NCI-H1105 (cell line): ENCODE data around the gene PUM2.

ENCODE experiments used
- DNase-seq: peaks from one replicate; lab custom pipeline; 2025; lab: John Stamatoyannopoulos, UW

Gene PUM2

DNA sequence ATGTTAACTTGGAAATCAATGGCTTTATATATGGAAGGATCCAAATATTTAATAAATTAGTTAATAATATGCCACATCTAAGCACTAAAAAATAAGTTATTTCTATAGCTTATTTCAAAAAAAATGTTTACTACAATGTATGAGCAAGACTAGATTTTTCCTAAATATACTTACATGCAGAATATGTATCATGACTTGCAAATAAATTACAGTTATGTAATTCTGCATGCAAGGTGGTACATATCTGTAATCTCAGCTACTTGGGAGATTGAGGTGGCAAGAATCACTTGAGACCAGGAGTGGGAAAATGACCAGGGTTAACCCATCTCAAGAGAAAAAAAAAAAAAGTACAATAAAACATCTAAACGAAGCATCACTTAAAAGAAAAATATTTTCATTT is 11.6 kb downstream of the PUM2 start:
- DNase-seq: no peak

DNA sequence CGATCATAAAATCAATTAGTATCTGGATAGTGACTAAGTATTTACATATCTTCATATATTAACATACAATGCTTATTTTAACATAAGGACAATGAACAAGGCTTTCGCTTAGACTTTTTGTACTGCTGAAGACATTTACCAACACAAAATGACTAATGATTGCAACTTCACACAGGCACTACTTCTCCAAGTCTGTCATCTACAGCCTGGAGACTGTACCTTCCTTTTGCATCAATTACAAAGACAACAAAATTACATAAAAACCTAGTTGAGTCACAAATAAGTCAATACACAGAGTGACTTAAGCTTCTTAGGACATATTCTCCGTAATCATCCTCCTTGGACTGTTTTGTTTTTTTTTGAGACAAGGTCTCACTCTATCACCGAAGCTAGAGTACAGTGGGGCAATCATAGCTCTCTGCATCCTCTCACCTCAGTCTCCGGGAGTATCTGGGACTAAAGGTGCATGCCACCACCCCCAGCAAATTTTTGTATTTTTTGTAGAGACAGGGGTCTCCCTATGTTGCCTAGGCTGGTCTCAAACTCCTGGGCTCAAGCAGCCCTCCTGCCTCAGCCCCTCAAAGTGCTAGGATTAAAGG is 15.9 kb downstream of the PUM2 start:
- DNase-seq: no peak

DNA sequence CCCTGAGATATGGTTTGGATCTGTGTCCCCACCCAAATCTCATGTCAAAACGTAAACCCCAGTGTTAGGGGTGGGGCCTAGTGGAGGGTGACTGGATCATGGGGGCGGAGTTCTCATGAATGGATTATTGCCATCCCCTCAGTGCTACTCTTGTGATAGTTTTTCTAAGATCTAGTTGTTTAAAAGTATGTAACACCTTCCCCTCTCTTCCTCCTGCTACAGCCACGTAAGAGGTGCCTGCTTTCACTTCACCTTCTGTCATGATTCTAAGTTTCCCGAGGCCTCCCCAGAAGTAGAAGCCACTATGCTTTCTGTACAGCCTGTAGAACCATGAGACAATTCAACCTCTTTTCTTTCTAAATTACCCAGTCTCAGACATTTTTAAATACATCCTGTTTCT is 16.9 kb downstream of the PUM2 start:
- no peak for DNase-seq

DNA sequence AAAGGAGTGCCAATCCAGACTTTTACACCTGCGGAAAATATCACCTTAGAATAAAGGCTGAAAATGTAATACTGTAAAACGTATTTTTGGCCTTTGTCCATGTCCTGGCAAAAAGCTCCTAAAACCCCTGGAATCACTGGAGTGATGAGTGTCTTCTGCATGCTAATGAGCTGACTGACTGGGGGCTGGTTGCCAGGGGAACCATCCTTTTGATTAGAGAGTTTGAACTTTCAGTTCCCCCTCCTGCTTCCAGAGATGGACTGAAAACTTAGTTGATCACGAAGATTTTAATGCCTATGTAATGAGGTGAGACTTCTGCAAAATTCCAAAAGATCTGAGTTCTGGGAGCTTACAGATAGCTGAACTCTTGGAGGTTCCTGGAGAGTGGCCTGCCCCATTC is 20.5 kb downstream of the PUM2 start:
- no peak for DNase-seq

DNA sequence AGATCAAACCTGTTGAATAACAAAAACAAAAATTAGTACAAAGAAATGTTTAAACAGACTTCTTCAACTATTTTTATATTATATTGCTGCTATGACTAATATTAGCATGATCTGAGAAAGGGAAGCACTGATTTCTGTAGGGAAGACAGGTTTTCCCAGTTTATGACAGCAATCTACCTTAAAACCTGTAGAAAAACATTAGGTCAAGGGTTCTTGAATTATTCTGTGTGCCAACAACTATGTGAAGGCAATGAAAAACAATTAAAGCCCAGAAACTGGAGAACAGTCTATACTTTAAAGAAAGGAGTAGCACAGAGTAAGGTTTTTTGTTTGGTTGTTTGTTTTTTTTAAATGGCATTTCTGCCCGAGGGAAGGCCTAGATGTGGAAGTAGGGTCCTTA is 23.3 kb downstream of the PUM2 start:
- no peak for DNase-seq

DNA sequence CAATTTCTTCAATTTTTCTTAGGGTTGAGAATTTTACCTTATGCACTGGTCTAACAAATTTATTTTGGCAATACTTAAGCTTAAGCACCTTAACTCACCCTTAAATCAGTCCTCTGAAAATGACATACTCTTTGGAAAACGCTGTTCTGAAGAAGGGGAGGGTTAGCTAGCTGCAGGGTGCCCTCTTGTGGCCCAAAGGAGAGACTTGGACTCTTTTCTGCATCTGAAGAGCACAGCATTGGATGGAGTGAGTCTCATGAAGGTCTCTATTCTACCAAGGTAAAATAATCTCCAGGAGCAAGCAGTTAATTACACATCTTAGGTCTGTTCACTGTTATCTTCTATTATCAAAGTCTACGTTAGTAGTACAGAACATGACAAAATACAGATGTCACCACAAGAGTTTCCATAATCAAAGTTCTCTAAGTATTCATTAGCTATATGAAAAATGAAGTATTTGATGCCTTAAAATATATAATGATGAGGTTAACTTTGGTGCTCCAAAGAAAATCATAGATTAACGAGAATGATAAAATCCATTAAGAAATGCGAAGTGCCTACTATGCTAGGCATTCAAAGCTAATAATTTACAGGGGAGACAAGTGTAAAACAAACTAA is 24.4 kb downstream of the PUM2 start:
- DNase-seq: peak; percentile 29

DNA sequence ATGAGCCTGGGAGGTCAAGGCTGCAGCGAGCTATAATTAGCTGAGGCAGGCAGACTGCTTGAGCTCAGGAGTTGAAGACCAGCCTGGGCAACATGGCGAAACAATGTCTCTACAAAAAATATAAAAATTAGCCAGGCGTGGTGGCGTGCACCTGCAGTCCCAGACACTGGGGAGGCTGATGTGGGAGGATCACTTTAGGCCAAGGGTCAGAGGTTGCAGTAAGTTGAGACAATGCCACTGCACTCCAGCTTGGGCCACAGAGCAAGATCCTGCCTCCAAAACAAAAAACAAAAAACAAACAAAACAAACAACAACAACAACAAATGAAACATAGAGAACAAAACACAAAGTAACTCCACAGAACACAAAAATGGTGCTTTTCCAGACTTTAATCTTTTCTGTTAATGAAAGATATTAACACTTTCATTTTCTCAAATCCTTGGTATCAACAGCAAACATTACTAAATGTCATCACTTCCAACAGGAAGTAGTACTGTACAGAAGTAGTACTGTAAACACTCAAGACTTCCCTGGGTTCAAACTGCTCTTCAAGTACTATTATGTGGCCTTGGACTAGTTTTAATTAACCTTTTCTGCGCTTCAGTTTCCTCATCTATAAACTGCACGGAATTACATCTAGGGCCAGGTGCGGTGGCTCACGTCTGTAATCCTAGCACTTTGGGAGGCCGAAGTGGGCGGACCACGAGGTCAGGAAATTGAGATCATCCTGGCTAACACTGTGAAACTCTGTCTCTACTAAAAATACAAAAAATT is 27.9 kb downstream of the PUM2 start:
- DNase-seq: no peak

DNA sequence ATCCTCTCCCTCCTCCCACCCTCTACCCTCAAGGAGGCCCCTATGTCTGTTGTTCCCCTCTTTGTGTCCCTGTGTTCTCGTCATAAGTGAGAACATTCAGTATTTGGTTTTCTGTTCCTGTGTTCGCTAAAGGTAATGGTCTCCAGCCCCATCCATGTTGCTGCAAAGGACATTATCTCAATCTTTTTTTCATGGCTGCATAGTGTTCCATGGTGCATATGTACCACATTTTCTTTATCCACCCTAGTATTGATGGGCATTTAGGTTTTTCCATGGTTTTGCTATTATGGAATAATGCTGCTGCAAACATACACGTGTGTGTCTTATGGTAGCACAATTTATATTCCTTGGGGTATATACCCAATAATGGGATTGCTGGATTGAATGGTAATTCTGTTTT is 33.0 kb downstream of the PUM2 start:
- DNase-seq: no peak

DNA sequence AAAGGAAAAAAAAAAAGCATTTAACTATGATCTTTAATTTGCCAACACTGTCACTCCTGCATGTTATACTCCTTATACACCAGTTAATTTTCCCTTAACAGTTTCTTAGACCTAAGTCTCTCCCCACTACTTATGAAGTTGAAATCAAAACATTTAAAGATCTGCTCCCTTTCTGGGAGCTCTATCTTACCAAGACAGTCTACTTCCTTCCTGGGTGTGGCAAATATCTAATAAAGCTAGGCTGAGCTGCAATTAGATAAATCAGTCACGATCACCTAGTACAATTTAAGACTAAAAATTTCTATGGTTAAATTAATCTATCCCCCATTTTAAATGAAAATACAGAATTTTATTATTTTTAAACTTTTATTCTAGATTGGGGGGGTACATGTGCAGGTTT is 33.4 kb downstream of the PUM2 start:
- DNase-seq: no peak

DNA sequence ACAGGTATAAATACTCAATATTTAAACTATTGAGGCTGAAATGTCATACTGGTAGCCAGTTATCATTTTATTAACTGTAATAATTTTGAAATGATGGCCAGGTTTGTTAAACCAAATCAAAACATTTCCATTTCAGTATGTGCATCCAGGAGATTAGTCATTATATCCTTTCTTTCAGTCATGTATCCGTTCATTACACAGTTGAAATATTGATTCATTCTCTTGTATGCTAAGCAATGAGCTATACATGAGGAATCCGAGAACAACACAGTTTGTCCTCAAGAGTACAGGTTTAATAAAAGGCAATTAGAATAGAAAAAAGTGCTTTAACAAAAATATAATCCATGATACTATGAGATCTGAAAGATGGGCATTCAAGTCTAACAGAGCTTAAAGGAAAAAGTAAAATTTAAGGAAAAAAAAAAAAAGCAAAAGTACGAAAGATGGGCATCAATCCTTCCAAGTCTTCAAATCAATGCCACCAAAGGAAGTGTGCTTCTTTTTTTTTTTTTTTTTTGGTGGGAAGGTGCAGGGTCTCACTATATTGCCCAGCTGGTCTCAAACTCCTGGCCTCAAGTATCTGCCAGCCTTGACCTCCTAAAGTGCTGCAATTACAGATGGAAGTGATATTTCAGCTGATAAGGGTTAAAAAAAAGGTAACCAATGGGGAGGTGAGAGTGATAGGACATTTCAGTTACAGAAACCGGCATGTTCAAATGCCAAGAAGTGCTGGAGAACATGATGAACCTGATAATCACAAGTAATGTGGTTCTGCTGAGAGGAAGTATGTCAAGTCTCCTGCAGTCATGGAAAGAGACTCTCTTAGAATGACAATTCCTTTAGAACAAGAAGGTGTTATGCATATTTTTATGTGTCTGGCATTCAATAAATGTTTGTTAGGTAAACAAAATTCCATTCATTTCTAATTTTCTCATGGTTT is 35.8 kb downstream of the PUM2 start:
- no peak for DNase-seq

DNA sequence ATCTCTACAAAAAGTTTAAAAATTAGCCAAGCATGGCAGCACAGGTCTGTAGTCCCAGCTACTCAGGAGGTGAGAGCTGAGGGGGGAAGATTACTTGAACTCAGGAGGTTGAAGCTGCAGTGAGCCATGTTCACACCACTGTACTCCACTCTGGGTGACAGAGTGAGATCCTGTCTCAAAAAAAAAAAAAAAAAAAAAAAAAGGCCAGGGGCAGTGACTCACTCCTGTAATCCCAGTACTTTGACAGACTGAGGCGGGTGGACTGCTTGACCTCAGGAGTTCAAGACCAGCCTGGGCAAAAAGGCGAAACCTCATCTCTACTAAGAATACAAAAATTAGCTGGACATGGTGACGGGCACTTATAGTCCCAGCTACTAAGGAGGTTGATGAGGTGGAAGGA is 37.0 kb downstream of the PUM2 start:
- DNase-seq: no peak

DNA sequence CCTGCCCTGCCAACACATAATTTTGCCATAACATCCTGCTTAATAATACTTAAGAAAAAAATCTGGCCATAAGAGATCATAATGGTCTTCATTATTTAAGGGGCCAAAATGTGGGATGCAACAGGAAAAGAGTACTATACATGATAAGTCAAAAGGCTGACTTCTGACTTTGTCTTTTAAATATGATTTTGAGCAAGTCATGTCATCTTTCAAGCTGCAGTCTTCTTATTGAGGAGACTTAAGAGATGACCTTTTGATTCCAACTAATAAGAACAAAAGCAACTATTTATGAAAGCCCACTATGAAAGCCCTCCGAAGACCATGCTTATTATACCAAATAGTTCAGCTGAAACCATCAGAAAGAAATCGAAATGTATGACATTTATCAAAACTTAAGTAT is 41.6 kb downstream of the PUM2 start:
- no peak for DNase-seq

DNA sequence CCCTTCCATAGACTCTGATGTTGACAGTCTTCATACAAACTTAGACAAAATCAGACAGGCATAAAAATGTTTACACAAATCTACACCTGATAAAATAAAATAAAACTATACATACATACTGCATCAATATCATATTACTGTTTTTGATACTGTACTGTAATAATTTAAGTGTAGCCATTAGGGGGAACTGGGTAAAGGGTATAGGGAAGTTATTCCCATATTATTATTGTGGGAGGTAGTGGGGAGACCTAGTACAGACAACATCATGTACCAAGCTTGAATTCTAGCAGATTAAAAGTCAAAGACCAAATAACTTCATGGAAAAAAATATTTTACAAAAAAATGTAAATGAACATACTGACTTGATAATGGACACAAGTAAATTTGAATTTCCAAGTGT is 43.3 kb downstream of the PUM2 start:
- no peak for DNase-seq

DNA sequence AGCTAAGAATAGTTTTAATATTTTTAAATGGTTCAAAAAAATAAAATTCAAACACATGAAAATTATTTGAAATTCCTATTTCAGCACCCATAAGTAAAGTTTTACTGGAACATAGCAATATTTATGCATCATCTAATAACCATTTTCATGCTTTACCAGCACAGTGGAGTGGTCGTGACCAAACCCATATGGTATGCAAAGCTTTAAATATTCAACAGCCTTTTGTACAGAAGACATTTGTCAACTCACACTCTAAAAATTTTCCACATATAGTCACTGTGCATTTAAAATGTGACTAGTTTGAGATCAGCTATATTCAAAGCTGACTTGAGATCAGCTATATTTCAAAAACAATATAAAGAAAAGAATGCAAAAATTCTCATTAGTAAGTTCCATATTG is 46.2 kb downstream of the PUM2 start:
- DNase-seq: no peak

DNA sequence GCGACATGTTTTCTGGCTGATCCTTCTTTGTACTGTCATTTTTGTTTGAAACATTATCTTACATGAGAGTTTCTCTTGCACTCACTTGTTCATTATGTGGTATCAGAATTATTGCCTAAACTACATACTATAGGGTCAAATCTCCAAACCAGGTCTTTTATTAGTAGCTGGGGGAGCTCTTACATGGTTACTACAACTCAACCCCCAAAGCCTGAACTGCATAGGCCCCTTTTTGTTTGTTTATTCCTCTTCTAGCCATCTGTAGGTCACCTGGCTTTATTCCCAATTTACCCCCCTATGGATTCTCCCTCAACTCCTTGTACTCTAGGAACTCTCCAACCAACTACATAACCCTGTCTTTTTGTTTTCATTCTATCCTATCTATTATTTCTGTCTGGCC is 46.7 kb downstream of the PUM2 start:
- DNase-seq: no peak

DNA sequence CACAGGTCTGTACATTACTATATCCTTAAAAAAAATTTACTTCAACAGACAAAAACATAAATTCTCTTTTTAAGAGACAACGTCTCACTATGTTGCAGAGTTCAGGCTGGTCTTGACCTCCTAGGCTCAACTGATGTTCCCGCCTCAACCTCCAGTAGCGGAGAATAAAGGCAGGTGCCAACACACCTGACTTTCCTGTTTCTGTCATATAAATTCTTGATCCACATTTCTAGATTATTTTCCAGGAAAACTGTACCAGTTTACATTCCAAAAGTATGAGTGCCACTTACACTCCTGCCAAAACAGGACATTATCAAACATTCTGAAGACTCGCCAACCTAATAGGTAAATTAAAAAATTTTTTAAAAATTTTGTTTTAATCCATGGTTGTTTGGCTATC is 48.6 kb downstream of the PUM2 start:
- DNase-seq: no peak

DNA sequence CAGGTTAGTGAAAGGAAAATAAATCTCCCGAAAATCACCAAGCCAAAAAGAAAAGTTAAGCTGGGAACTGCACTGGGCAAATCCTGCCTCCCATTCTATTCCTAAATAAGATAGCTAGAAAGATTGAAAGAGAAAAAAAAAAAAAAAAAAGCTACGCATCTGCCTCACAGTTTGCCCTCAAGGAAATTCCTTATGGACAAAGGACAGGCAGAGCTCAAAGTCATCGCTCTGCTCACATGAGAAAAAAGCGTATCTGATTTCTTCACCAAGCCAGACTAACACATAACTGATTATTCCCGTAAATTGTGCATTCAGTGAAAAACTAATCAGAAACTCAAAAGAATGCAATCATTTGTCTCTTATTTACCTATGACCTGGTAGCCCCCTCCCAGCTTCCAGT is 50.0 kb downstream of the PUM2 start:
- no peak for DNase-seq

DNA sequence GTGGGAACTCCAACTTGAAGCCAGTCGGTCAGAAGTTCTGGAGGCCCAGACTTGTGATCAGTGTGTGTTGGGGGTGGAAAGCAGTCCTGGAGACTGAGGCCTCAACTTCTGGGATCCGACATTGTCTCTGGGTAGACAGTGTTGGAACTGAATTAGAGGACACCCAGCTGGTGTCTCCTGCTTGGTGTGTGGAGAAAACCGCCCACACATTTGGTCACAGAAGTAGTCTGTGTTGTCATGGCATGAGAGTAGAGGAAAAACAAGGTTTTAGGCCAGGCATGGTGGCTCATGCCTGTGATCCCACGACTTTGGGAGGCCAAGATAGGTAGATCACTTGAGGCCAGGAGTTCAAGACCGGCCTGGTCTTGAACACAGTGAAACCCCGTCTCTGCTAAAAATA is 51.5 kb downstream of the PUM2 start:
- DNase-seq: no peak

DNA sequence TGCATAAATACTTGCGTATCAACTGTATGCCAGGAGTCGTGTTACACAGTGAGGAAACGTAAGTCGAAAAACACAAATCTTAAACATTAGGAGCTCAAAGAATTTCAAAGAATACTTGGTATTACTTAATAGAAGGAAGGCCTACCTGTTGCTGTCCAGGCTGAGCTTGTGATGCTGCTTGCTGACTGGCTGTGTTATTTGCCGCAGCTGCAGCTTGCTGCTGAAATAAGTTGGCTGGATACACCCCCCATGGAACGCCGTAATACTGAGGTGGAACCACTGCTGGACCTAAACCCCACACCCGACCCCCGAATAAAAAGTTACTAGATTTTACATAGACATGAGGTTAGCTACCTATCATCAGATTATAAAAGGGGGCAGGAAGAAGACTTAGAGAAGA is 56.4 kb downstream of the PUM2 start:
- no peak for DNase-seq

DNA sequence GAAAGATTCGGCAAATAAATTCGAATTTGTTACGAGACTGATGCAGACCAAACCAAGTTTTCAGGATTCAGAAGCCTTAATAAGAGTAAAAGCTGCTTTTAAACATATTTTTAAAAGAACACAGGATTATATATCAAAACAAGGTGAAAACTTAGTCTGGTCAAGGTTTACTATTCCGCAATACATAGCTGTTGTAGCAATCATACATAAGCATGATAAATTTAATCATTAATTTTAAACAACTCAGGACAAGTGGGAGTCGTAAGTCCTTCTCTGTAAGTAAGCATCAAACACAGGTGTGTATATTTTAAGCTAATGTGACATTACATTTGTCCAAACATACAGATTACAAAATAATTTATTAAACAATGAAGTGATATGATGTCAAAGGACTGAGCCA is 57.7 kb downstream of the PUM2 start:
- no peak for DNase-seq

DNA sequence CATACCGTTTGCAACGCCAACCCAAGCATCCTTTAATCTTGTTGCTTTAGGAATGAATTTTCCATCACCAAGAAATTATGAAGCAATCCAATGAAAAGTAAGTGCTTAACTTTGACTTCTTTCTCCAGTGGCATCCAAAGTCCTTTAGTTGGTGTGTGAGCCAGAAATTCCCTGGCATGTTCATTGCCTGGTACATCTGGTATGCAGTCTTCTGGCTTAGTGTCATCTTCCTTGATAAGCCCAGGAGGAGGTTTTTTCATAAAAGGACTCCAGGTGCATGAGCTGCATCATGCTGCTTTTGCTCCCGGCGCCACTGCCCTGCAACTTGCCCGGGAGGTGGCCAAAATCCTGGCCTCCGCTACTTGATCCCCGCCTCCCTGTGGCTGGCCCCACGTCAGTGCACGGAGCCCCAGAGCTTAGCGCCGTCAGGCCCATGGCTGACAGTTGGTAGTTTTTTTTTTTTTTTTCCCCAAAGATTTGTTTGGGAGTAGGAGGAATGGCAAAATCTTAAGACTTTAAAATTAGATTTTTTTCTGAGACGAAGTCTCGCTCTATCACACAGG is 58.7 kb downstream of the PUM2 start:
- no peak for DNase-seq

DNA sequence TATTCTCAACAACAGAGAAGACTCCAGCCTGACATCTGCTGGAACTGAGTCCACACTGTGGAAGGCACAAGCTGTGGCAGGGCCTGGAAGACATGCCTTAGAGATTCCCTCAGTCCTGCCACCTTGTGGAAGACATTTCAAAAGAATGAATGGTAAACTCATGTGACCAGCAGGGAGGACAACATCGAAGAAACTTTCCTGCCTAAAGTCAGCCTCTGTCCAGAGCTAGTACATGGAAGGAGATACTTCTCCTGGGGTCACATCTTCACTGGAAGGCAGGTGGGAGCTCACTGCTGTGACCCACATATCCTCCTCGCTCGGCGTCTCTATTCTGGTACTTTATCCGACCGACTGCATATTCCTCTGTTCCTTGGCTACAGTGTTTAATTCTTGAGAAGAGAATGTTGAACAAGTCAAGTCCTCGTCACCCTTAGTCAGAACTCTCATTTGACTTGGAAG is 59.5 kb downstream of the PUM2 start:
- peak; percentile 13 for DNase-seq
